ENCODE data around the gene SLC16A6.

GRCh38 chr17:68228817-68229570, 61.9 kb downstream of the SLC16A6 start:
- TF ChIP-seq CTCF (IDR thresholded peaks at IDR 0.05) = no peak
- TF ChIP-seq POLR2A (IDR thresholded peaks at IDR 0.05) = no peak
